Pancreas (tissue), 10 donors: Measurements from ENCODE around the gene RADIL. TPM values are rescaled to one million over a fixed set of nuclear protein-coding genes. Genes with fewer than 3 reads are reported as not detected.

Source experiments
- ATAC-seq, 4 donors: fragments of 200-7000 bp; cut with Tn5 transposase; one replicate each; pipeline versions ENCODE4 v1.8.0 to v1.9.1; 2020; ENCODE audit warnings: mild to moderate bottlenecking in 4 of 4, moderate library complexity in 4 of 4
- DNase-seq, 6 donors: peaks; one replicate each; pipeline ENCODE4 v3.0.0-alpha.2; 2020
- FAIRE-seq: peaks from 2 replicates; lab custom pipeline; 2012; peaks lifted over from hg19 to GRCh38; lab: Jason Lieb, UNC
- H3K27ac ChIP-seq, 4 donors: fragments of 200-600 bp; sonication (generic); 1 replicate in 3 of 4; 2 replicates in 1 of 4; pipeline versions ENCODE4 v1.5.0 to v1.8.0; 2020
- H3K27me3 ChIP-seq, 4 donors: fragments of 200-600 bp; one replicate each; pipeline ENCODE4 v1.8.0; 2021
- H3K36me3 ChIP-seq, 3 donors: fragments of 200-600 bp; sonication (generic) in 1 of 3; one replicate each; pipeline versions ENCODE4 v1.5.0 to v1.8.0; 2020 to 2021
- H3K4me1 ChIP-seq, 3 donors: fragments of 200-600 bp; one replicate each; pipeline ENCODE4 v1.8.0; 2021
- H3K4me3 ChIP-seq, 4 donors: fragments of 200-600 bp; sonication (generic) in 2 of 4; one replicate each; pipeline versions ENCODE4 v1.5.0 to v1.8.0; 2020 to 2021
- H3K9me3 ChIP-seq, 4 donors: fragments of 200-600 bp; one replicate each; pipeline ENCODE4 v1.8.0; 2021
- CTCF ChIP-seq, 4 donors: fragments of 200-600 bp; sonication (generic) in 3 of 4; IDR thresholded peaks; one replicate each; pipeline versions ENCODE4 v1.5.0 to v1.8.0; 2021; ENCODE audit warnings: antibody characterized with exemption in 4 of 4
- WGBS, 2 donors: extraction: QIAGEN DNeasy Blood & Tissue Kit; methylation state at CpG; one replicate each; pipeline ENCODE4 v1.1.7; 2013; 5-methylcytosine and 5-hydroxymethylcytosine counted together
- intact Hi-C, 3 donors: fragments of 100-400 bp; cut with DNase I; formaldehyde crosslinking; loops; one replicate each; pipeline versions ENCODE4 v1.11.1 to v1.14.2; 2022
- polyA plus RNA-seq, 2 donors: library from polyadenylated mRNA; stranded (reverse); fragments of 200-250 nt; gene quantifications; one replicate each; pipeline ENCODE4 v1.2.3, GENCODE V29; 2013
- total RNA-seq, 6 donors: library from RNA; stranded (reverse); fragmentation: NEBNext Ultra II Directional in 4 of 6; extraction: Animal tissue kit (Norgen Biotek cat#: 25700) in 4 of 6; gene quantifications; one replicate each; pipeline versions ENCODE4 v1.2.1 to v1.2.4, GENCODE V29; 2021 to 2023
- donor health status: healthy with polysubstance abuse.
- donor health status: DM: no; HTN: no; CAD: no; lungs with moderate emphysema.
- donor health status: DM: no; HTN: no; CAD: no.
- donor health status: control.
- donor health status: control.
- donor health status: Bipolar disorder and iron deficiency.
- donor health status: DM: yes; HTN: yes; CAD: no.
- donor health status: DM: no; HTN: no; CAD: no.
- donor health status: DM: no; HTN: no; CAD: no.
- donor health status: DM: yes; HTN: yes; CAD: no.

The RADIL gene
- total and polyA plus RNA-seq, 8 donors, result 0.58 to 11.2 (median 3.5) TPM

GRCh38 chr7:4820405-4820966 lies 63.0 kb downstream of the RADIL start:
- H3K36me3 ChIP-seq, result no peaks in the 10 kb centered on the region
- no peak for TF ChIP-seq CTCF (IDR thresholded peaks at IDR 0.05)
- DNase-seq, result peak in 1 of 6 donors; percentile 54

GRCh38 chr7:4819560-4820404 lies 63.7 kb downstream of the RADIL start:
- ATAC-seq (peak in 1 of 4 donors; percentile 29), FAIRE-seq (no peak), DNase-seq (peak in 2 of 6 donors; percentile 50 to 56)
- Histone ChIP-seq H3K27me3 (no peaks in the 10 kb centered on the region), H3K4me3 (no peak overlapping the region), H3K27ac (no peak overlapping the region), H3K4me1 (no peaks in the 10 kb centered on the region), H3K9me3 (no peaks in the 10 kb centered on the region), H3K36me3 (no peaks in the 10 kb centered on the region)
- intact Hi-C loops, result no loop called here
- no peak for TF ChIP-seq CTCF (IDR thresholded peaks at IDR 0.05)
- WGBS, 2 donors, result 64 to 81% methylated on average over 33 to 39 of the region's 39 CpGs

More at GRCh38 chr7:4820405-4820966, 63.0 kb downstream of the RADIL start:
- ATAC-seq, result no peak
- no peak for FAIRE-seq
- H3K27ac ChIP-seq, result no peak overlapping the region
- no peaks in the 10 kb centered on the region for H3K4me1 ChIP-seq
- intact Hi-C loops, result no loop called here
- no peak overlapping the region for H3K4me3 ChIP-seq
- WGBS, 2 donors, result 66 to 71% methylated on average over 17 to 19 of the region's 19 CpGs
- H3K9me3 ChIP-seq, result no peaks in the 10 kb centered on the region
- no peaks in the 10 kb centered on the region for H3K27me3 ChIP-seq

GRCh38 chr7:4818000-4818794 lies 65.3 kb downstream of the RADIL start:
- H3K4me3 ChIP-seq, result no peak overlapping the region
- WGBS, 2 donors, result 78 to 89% methylated on average over 23 to 32 of the region's 32 CpGs
- no peaks in the 10 kb centered on the region for H3K9me3 ChIP-seq
- ATAC-seq, result no peak
- H3K27me3 ChIP-seq, result no peaks in the 10 kb centered on the region
- intact Hi-C loops, result no loop called here
- no peak overlapping the region for H3K27ac ChIP-seq
- peak in 1 of 6 donors; percentile 75 for DNase-seq
- no peak for FAIRE-seq
- H3K36me3 ChIP-seq, result no peaks in the 10 kb centered on the region
- no peaks in the 10 kb centered on the region for H3K4me1 ChIP-seq
- no peak for TF ChIP-seq CTCF (IDR thresholded peaks at IDR 0.05)

GRCh38 chr7:4817178-4817901 lies 66.2 kb downstream of the RADIL start:
- ATAC-seq (no peak), FAIRE-seq (no peak)

More at GRCh38 chr7:4817178-4817901, 66.2 kb downstream of the RADIL start:
- Histone ChIP-seq H3K27ac (no peak overlapping the region), H3K9me3 (no peaks in the 10 kb centered on the region), H3K4me1 (no peaks in the 10 kb centered on the region), H3K36me3 (no peaks in the 10 kb centered on the region), H3K27me3 (no peaks in the 10 kb centered on the region), H3K4me3 (no peak overlapping the region)
- DNase-seq, result peak in 1 of 6 donors; percentile 54
- no peak for TF ChIP-seq CTCF (IDR thresholded peaks at IDR 0.05)
- 81 to 91% methylated on average over 38 of the region's 38 CpGs for WGBS, 2 donors
- intact Hi-C loops, result no loop called here
